Activated naive CD8-positive, alpha-beta T cell treated with anti-CD3 and anti-CD28 coated beads, Interleukin-2, amount 10 ng/mL, durations not matched to agents 7 days and 5 days (primary cell): ENCODE results near the gene SCP2. TPM values are rescaled to one million over a fixed set of nuclear protein-coding genes. Genes with fewer than 3 reads are reported as not detected.

Source experiments
- ATAC-seq: fragments of 150-1000 bp; cut with Tn5 transposase; one replicate; pipeline ENCODE4 v1.10.0; 2021; ENCODE audit warnings: low read depth, moderate library complexity
- POLR2A ChIA-PET: fragments of 350-600 bp; sonication (Branson Sonifier 250); formaldehyde crosslinking; loops from one replicate; lab custom pipeline; 2021; ENCODE audit warnings: antibody characterized with exemption; lab: Charles Lee
- DNase-seq: peaks from one replicate; pipeline ENCODE4 v3.0.0; 2021
- H3K27ac Mint-ChIP-seq: one replicate; pipeline ENCODE4 v1.8.0; 2022; ENCODE audit warnings: mild to moderate bottlenecking, mixed read lengths
- H3K27me3 Mint-ChIP-seq: one replicate; pipeline ENCODE4 v1.8.0; 2022; ENCODE audit warnings: mild to moderate bottlenecking, moderate library complexity, mixed read lengths
- H3K36me3 Mint-ChIP-seq: one replicate; pipeline ENCODE4 v1.8.0; 2021; ENCODE audit warnings: mild to moderate bottlenecking, mixed read lengths
- H3K4me1 Mint-ChIP-seq: one replicate; pipeline ENCODE4 v1.8.0; 2021; ENCODE audit warnings: mixed read lengths
- H3K4me3 Mint-ChIP-seq: one replicate; pipeline ENCODE4 v1.8.0; 2022; ENCODE audit warnings: mild to moderate bottlenecking, moderate library complexity, mixed read lengths
- H3K9me3 Mint-ChIP-seq: one replicate; pipeline ENCODE4 v1.8.0; 2021; ENCODE audit warnings: mixed read lengths
- total RNA-seq, 2 experiments: library from RNA; stranded (reverse); gene quantifications; one replicate each; pipeline ENCODE4 v1.2.3, GENCODE V29; 2021

SCP2 gene
- total RNA-seq, 2 experiments from 2014 or later: 81.0 to 81.6 TPM

- Mint-ChIP-seq H3K4me3 (no peak overlapping the region), H3K36me3 (no peaks in the 10 kb centered on the region), H3K27me3 (peaks cover 52% of the 10 kb centered on the region), H3K27ac (no peak overlapping the region), H3K4me1 (no peaks in the 10 kb centered on the region), H3K9me3 (no peaks in the 10 kb centered on the region)
- POLR2A ChIA-PET: no interaction called here
- ATAC-seq (no peak), DNase-seq (no peak)
Observed at GRCh38 chr1:53063744-53064515, 136.9 kb downstream of the SCP2 start.

GRCh38 chr1:53065391-53065790 is 138.3 kb downstream of the SCP2 start:
- H3K4me3 Mint-ChIP-seq: no peak overlapping the region
- H3K36me3 Mint-ChIP-seq: no peaks in the 10 kb centered on the region
- no peaks in the 10 kb centered on the region for H3K9me3 Mint-ChIP-seq
- no peaks in the 10 kb centered on the region for H3K4me1 Mint-ChIP-seq
- POLR2A ChIA-PET: no interaction called here
- no peak overlapping the region for H3K27ac Mint-ChIP-seq
- DNase-seq: no peak
- no peak for ATAC-seq
- H3K27me3 Mint-ChIP-seq: peaks cover 39% of the 10 kb centered on the region

DNA sequence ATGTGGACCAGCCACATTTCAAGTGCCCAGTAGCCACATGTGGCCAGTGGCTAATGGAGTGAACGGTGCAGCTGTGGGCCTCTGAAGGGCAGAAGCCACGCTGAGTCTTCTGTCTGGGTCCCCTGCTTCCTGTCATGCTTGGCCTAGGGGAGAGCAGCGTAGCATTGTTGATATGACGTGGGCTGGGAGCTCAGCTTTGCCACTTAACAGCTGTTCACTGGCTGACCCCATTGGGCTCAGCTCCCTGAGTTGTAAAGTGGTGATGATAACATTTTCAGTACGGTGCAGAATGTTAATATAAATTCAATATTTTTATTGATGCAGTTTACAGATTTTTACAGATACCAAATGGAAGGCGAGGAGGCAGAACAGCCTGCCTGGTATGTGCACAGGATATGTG is 139.4 kb downstream of the SCP2 start:
- POLR2A ChIA-PET: no interaction called here
- ATAC-seq: no peak
- Mint-ChIP-seq H3K4me1 (no peaks in the 10 kb centered on the region), H3K9me3 (no peaks in the 10 kb centered on the region), H3K27ac (no peak overlapping the region), H3K27me3 (peaks cover 28% of the 10 kb centered on the region), H3K4me3 (no peak overlapping the region), H3K36me3 (no peaks in the 10 kb centered on the region)
- no peak for DNase-seq

GRCh38 chr1:53066891-53067738 is 140.0 kb downstream of the SCP2 start:
- H3K4me1 Mint-ChIP-seq: no peaks in the 10 kb centered on the region
- H3K27me3 Mint-ChIP-seq: peaks cover 25% of the 10 kb centered on the region
- no peaks in the 10 kb centered on the region for H3K9me3 Mint-ChIP-seq
- DNase-seq (no peak), ATAC-seq (no peak)
- no peaks in the 10 kb centered on the region for H3K36me3 Mint-ChIP-seq
- POLR2A ChIA-PET: interaction anchor here (0.6 to 0.9 kb wide), 2 partner anchors 145 to 704 kb away, joined by 3 to 4 read pairs; partner anchors contain the start of gene ECHDC2
- no peak overlapping the region for H3K27ac Mint-ChIP-seq
- no peak overlapping the region for H3K4me3 Mint-ChIP-seq

GRCh38 chr1:53067886-53068285 is 140.8 kb downstream of the SCP2 start:
- Mint-ChIP-seq H3K27me3 (peaks cover 22% of the 10 kb centered on the region), H3K9me3 (no peaks in the 10 kb centered on the region), H3K27ac (no peak overlapping the region), H3K4me1 (no peaks in the 10 kb centered on the region), H3K36me3 (no peaks in the 10 kb centered on the region), H3K4me3 (no peak overlapping the region)
- POLR2A ChIA-PET: interaction anchor here (0.6 to 0.9 kb wide), 2 partner anchors 146 to 704 kb away, joined by 3 to 4 read pairs; partner anchors contain the start of gene ECHDC2
- DNase-seq: no peak
- ATAC-seq: no peak

DNA sequence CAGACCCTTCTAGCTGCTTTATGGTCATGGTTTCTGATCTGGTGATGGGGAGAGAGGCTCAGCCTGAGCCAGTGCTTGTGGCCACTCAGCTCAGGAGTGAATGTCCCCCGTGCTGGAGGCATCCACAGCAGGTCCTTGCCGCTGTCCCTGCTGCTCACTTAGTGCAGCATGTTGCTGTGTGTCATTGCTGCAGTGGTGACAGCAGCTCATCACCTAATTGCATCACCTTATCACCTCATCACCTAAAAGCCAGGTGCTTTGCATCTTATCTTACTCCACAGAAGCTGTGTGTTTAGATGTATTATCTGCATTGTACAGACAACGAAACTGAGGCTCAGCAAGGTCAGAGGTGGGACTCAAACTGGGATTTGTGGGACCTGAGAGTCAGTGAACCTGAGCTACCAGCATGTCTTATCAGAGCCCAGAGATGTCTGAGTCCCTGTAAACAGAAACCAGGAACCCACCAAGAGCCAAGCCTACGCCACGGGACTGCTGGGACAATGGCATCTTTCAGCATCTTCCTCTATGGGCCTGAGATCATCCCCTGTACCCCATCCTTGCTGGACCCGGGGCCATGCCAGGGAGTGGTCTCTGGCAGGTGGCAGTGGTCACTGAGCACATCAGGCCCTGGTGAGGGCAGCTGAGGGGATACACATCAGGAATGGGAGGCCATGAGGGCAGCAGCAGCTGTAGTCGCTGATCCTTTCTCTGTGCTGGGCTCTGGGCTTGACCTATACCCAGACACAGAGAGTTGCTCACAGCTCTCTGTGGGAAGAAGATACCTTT is 141.4 kb downstream of the SCP2 start:
- no peak overlapping the region for H3K4me3 Mint-ChIP-seq
- DNase-seq (no peak), ATAC-seq (no peak)
- no peaks in the 10 kb centered on the region for H3K36me3 Mint-ChIP-seq
- H3K4me1 Mint-ChIP-seq: no peaks in the 10 kb centered on the region
- POLR2A ChIA-PET: interaction anchor here (0.9 kb wide), 1 partner anchor 147 kb away, joined by 3 read pairs; the partner anchor contains the start of gene ECHDC2
- H3K27ac Mint-ChIP-seq: no peak overlapping the region
- peaks cover 16% of the 10 kb centered on the region for H3K27me3 Mint-ChIP-seq
- no peaks in the 10 kb centered on the region for H3K9me3 Mint-ChIP-seq

- Mint-ChIP-seq H3K27ac (no peak overlapping the region), H3K4me3 (no peak overlapping the region), H3K4me1 (no peaks in the 10 kb centered on the region), H3K36me3 (no peaks in the 10 kb centered on the region), H3K27me3 (peaks cover 8% of the 10 kb centered on the region), H3K9me3 (no peaks in the 10 kb centered on the region)
- ATAC-seq (no peak), DNase-seq (peak; percentile 15)
- POLR2A ChIA-PET: no interaction called here
Observed at GRCh38 chr1:53069265-53069662, 142.2 kb downstream of the SCP2 start.

GRCh38 chr1:53069663-53070327 is 142.7 kb downstream of the SCP2 start:
- POLR2A ChIA-PET: no interaction called here
- no peak overlapping the region for H3K27ac Mint-ChIP-seq
- H3K4me3 Mint-ChIP-seq: no peak overlapping the region
- no peaks in the 10 kb centered on the region for H3K9me3 Mint-ChIP-seq
- ATAC-seq (no peak), DNase-seq (peak; percentile 17)
- H3K4me1 Mint-ChIP-seq: no peaks in the 10 kb centered on the region
- peaks cover 4% of the 10 kb centered on the region for H3K27me3 Mint-ChIP-seq
- H3K36me3 Mint-ChIP-seq: no peaks in the 10 kb centered on the region

DNA sequence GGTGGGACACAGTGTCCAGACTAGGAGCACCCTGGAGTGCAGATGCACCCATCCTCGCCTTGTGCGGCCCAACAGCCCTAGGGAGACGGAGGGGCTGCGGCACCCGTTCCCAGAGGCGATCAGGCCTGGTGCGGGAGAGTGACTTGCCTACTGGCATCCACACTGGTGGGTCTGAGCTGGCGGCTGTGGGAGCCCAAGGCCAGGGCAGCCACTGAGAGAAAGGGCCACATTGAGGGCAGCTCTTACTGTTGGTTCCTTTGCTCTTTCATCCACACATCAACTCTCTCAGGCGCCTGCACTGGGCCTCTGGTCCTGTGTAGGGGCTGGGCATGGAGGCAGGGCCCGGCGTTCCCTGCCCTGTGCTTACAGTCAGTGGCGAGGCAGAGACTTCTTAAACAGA is 143.5 kb downstream of the SCP2 start:
- peak; percentile 15 for DNase-seq
- Mint-ChIP-seq H3K4me1 (no peaks in the 10 kb centered on the region), H3K36me3 (no peaks in the 10 kb centered on the region), H3K4me3 (no peak overlapping the region), H3K9me3 (no peaks in the 10 kb centered on the region), H3K27me3 (no peaks in the 10 kb centered on the region), H3K27ac (no peak overlapping the region)
- POLR2A ChIA-PET: no interaction called here
- no peak for ATAC-seq

DNA sequence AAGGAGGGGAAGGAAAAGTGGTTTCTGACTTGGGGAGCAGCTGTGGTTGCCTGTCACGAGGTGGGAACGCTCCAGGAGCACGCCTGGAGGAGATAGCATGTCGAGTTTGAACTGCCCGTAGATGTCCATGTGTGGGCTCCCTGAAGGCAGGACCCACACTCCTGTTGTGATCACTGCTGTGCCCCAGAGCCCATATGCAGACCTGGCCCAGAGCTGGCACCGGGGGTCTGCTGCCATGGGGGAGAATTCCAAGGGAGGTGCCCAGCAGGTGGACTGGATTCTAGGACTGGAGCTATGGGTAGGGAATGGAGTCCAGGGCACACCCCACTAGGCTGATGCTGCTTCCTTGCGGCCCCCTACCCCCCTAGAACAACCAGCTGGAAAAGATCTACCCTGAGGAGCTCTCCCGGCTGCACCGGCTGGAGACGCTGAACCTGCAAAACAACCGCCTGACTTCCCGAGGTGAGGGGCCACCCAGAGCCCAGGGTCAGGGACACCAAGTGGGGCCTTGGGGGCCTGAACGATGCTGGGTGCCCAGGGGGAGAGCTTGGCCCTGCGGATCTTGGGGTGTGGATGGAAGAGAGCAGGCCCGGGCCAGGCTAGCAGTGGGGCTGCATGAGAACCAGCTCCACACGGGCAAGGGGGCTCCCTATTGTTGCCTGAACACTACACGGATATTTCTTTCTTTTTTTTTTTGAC is 144.2 kb downstream of the SCP2 start:
- Mint-ChIP-seq H3K36me3 (no peaks in the 10 kb centered on the region), H3K27ac (no peak overlapping the region), H3K4me1 (no peaks in the 10 kb centered on the region), H3K4me3 (no peak overlapping the region), H3K9me3 (no peaks in the 10 kb centered on the region), H3K27me3 (no peaks in the 10 kb centered on the region)
- DNase-seq: peak; percentile 24
- POLR2A ChIA-PET: no interaction called here
- ATAC-seq: no peak

DNA sequence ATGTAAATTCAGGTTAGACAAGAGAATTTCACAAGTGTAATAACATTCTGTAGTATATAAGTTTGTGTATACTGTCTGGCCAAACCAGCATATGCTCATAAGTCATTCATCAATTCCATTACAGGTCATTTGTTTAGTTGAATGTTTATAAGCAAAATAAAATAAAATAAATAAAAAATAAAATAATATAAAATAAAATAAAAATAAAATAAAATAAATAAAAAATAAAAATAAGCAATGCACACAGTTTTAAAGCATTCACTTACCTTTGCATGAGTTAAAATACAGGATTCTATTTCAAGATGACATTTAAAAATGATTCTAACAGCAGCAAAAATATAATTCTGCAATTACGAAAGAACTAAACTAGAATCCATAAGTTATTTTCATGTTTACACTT is 144.8 kb downstream of the SCP2 start:
- Mint-ChIP-seq H3K4me1 (no peaks in the 10 kb centered on the region), H3K27ac (no peak overlapping the region), H3K27me3 (no peaks in the 10 kb centered on the region), H3K9me3 (no peaks in the 10 kb centered on the region), H3K36me3 (no peaks in the 10 kb centered on the region), H3K4me3 (no peak overlapping the region)
- POLR2A ChIA-PET: no interaction called here
- ATAC-seq: no peak
- DNase-seq: no peak

GRCh38 chr1:53073287-53073686 is 146.2 kb downstream of the SCP2 start:
- no peaks in the 10 kb centered on the region for H3K36me3 Mint-ChIP-seq
- H3K27me3 Mint-ChIP-seq: no peaks in the 10 kb centered on the region
- no peak overlapping the region for H3K4me3 Mint-ChIP-seq
- H3K4me1 Mint-ChIP-seq: no peaks in the 10 kb centered on the region
- POLR2A ChIA-PET: no interaction called here
- ATAC-seq (no peak), DNase-seq (no peak)
- H3K27ac Mint-ChIP-seq: no peak overlapping the region
- no peaks in the 10 kb centered on the region for H3K9me3 Mint-ChIP-seq
